ENCODE data around the gene MZT2A.
"Not testable (repeated sequence)": the region's sequence is repeated elsewhere in the genome, so short reads cannot be mapped to it uniquely, and the experiment has no call there.

MZT2A gene

GRCh38 chr2:131445896-131446295 lies 46.3 kb downstream of the MZT2A start:
- Histone ChIP-seq H3K4me1 (ENCODE audit: control insufficient read depth, insufficient read depth, low read length) (no peaks in the 10 kb centered on the region), H3K9ac (ENCODE audit: low read length) (no peak overlapping the region), H3K4me3 (ENCODE audit: low read length) (no peak overlapping the region), H3K36me3 (ENCODE audit: control insufficient read depth, insufficient read depth, low read length) (no peaks in the 10 kb centered on the region), H3K27me3 (ENCODE audit: control insufficient read depth, insufficient read depth, low read length) (no peaks in the 10 kb centered on the region), H3K27ac (ENCODE audit: low read depth, low read length) (no peak overlapping the region)

GRCh38 chr2:131445515-131445797 lies 46.7 kb downstream of the MZT2A start:
- H3K27me3 ChIP-seq (ENCODE audit: control insufficient read depth, insufficient read depth, low read length); H3K4me3 ChIP-seq (ENCODE audit: low read length); H3K27ac ChIP-seq (ENCODE audit: low read depth, low read length); H3K4me1 ChIP-seq (ENCODE audit: control insufficient read depth, insufficient read depth, low read length); H3K9ac ChIP-seq (ENCODE audit: low read length); H3K36me3 ChIP-seq (ENCODE audit: control insufficient read depth, insufficient read depth, low read length): not testable (repeated sequence)

GRCh38 chr2:131444736-131445514 lies 47.3 kb downstream of the MZT2A start:
- not testable (repeated sequence) for H3K36me3 ChIP-seq (ENCODE audit: control insufficient read depth, insufficient read depth, low read length); H3K4me3 ChIP-seq (ENCODE audit: low read length); H3K9ac ChIP-seq (ENCODE audit: low read length); H3K27me3 ChIP-seq (ENCODE audit: control insufficient read depth, insufficient read depth, low read length); H3K27ac ChIP-seq (ENCODE audit: low read depth, low read length); H3K4me1 ChIP-seq (ENCODE audit: control insufficient read depth, insufficient read depth, low read length)

- not testable (repeated sequence) for H3K27ac ChIP-seq (ENCODE audit: low read depth, low read length); H3K36me3 ChIP-seq (ENCODE audit: control insufficient read depth, insufficient read depth, low read length); H3K4me3 ChIP-seq (ENCODE audit: low read length); H3K4me1 ChIP-seq (ENCODE audit: control insufficient read depth, insufficient read depth, low read length); H3K27me3 ChIP-seq (ENCODE audit: control insufficient read depth, insufficient read depth, low read length); H3K9ac ChIP-seq (ENCODE audit: low read length)
Measured at GRCh38 chr2:131440742-131441468, 51.3 kb downstream of the MZT2A start.
